Measurements from ENCODE around the gene TRRAP.

Gene TRRAP

GRCh38 chr7:98945852-98946251 lies 67.5 kb downstream of the TRRAP start:
- TF ChIP-seq CTCF (IDR thresholded peaks at IDR 0.05) (no peak), ZFX (IDR thresholded peaks at IDR 0.05; ENCODE audit: borderline replicate concordance) (no peak)

GRCh38 chr7:98946389-98946788 lies 68.1 kb downstream of the TRRAP start:
- TF ChIP-seq CTCF (IDR thresholded peaks at IDR 0.05), result no peak
- TF ChIP-seq ZFX (IDR thresholded peaks at IDR 0.05; ENCODE audit: borderline replicate concordance), result no peak
- no peak overlapping the region for H3K27ac ChIP-seq

More at GRCh38 chr7:98945852-98946251, 67.5 kb downstream of the TRRAP start:
- H3K27ac ChIP-seq, result 0 out of 2 replicates have a peak overlapping the region, but pooled peaks have one; percentile 7

GRCh38 chr7:98949336-98950044 lies 71.2 kb downstream of the TRRAP start:
- TF ChIP-seq CTCF (IDR thresholded peaks at IDR 0.05) (no peak), ZFX (IDR thresholded peaks at IDR 0.05; ENCODE audit: borderline replicate concordance) (no peak)
- 0 out of 2 replicates have a peak overlapping the region, but pooled peaks have one; percentile 1 for H3K27ac ChIP-seq

- no peak overlapping the region for H3K27ac ChIP-seq
- TF ChIP-seq ZFX (IDR thresholded peaks at IDR 0.05; ENCODE audit: borderline replicate concordance) (no peak), CTCF (IDR thresholded peaks at IDR 0.05) (no peak)
These were observed 77.7 kb downstream of the TRRAP start for GRCh38 chr7:98955992-98956391.

GRCh38 chr7:98956469-98956868 lies 78.1 kb downstream of the TRRAP start:
- TF ChIP-seq CTCF (IDR thresholded peaks at IDR 0.05), result no peak
- H3K27ac ChIP-seq, result no peak overlapping the region

- no peak overlapping the region for H3K27ac ChIP-seq
- TF ChIP-seq ZFX (IDR thresholded peaks at IDR 0.05; ENCODE audit: borderline replicate concordance), result no peak
- no peak for TF ChIP-seq CTCF (IDR thresholded peaks at IDR 0.05)
These were observed 78.6 kb downstream of the TRRAP start for GRCh38 chr7:98956937-98957336.

GRCh38 chr7:98957766-98958165 lies 79.4 kb downstream of the TRRAP start:
- no peak overlapping the region for H3K27ac ChIP-seq
- TF ChIP-seq ZFX (IDR thresholded peaks at IDR 0.05; ENCODE audit: borderline replicate concordance) (no peak), CTCF (IDR thresholded peaks at IDR 0.05) (no peak)
